SK-N-SH (cell line): Measurements from ENCODE around the gene LMO3. TPM values are rescaled to one million over a fixed set of nuclear protein-coding genes. Genes with fewer than 3 reads are reported as not detected.

Source experiments
- CTCF ChIA-PET: fragments of 300-600, 350-600 bp; formaldehyde crosslinking; extraction: SDS; loops from one replicate; lab custom pipeline; 2021; lab: Yijun Ruan, JAX
- POLR2A ChIA-PET: fragments of 350-600 bp; sonication (Branson Sonifier 250); formaldehyde crosslinking; extraction: SDS; loops from one replicate; lab custom pipeline; 2020; ENCODE audit warnings: antibody characterized with exemption, inconsistent platforms; lab: Yijun Ruan, JAX
- DNase-seq: peaks from one replicate; pipeline ENCODE4 v3.0.0; 2012
- H2AFZ ChIP-seq: fragments of 200-600 bp; sonication (generic); 2 replicates; pipeline ENCODE4 v1.8.1; 2016; ENCODE audit warnings: antibody characterized with exemption, mild to moderate bottlenecking, low read depth
- H3F3A ChIP-seq: fragments of 200-600 bp; sonication (generic); replicated peaks from 2 replicates; pipeline ENCODE3; 2016; ENCODE audit warnings: antibody characterized with exemption, mild to moderate bottlenecking; ENCODE audit not compliant: insufficient read depth
- H3K27ac ChIP-seq, 2 experiments: fragments of 200-500 bp in 1 of 2; fragments of 200-600 bp in 1 of 2; sonication (Bioruptor generic) in 1 of 2; sonication (generic), shearing (Covaris generic) in 1 of 2; 2 replicates each; pipeline versions ENCODE4 v1.5.1 to v1.6.1; 2014 to 2016; ENCODE audit warnings: low read depth in 2 of 2, inconsistent platforms in 1 of 2, low read length in 1 of 2, mild to moderate bottlenecking in 1 of 2, mixed read lengths in 1 of 2
- H3K27me3 ChIP-seq: fragments of 200-600 bp; sonication (generic), shearing (Covaris generic); 2 replicates; pipeline ENCODE4 v1.6.1; 2016; ENCODE audit warnings: mixed run types; ENCODE audit not compliant: insufficient read depth
- H3K36me3 ChIP-seq, 2 experiments: fragments of 200-500 bp in 1 of 2; fragments of 200-600 bp in 1 of 2; sonication (Bioruptor generic) in 1 of 2; sonication (generic) in 1 of 2; replicated peaks in 1 of 2; 2 replicates each; pipeline versions ENCODE3 to v1.5.1; 2014 to 2016; ENCODE audit warnings: low read length in 1 of 2, mild to moderate bottlenecking in 1 of 2; ENCODE audit not compliant: insufficient read depth in 2 of 2, control insufficient read depth in 1 of 2
- H3K4me1 ChIP-seq, 2 experiments: fragments of 200-500 bp in 1 of 2; fragments of 200-600 bp in 1 of 2; sonication (Bioruptor generic) in 1 of 2; sonication (generic), shearing (Covaris generic) in 1 of 2; 2 replicates each; pipeline versions ENCODE4 v1.5.1 to v1.6.1; 2014 to 2016; ENCODE audit warnings: low read depth in 1 of 2, low read length in 1 of 2, mixed run types in 1 of 2; ENCODE audit not compliant: insufficient read depth in 2 of 2, control insufficient read depth in 1 of 2
- H3K4me2 ChIP-seq: fragments of 200-600 bp; sonication (generic), shearing (Covaris generic); 2 replicates; pipeline ENCODE4 v1.6.1; 2017; ENCODE audit warnings: mixed run types
- H3K4me3 ChIP-seq, 2 experiments: fragments of 200-500 bp in 1 of 2; fragments of 200-600 bp in 1 of 2; sonication (Bioruptor generic) in 1 of 2; sonication (generic), shearing (Covaris generic) in 1 of 2; 2 replicates each; pipeline versions ENCODE4 v1.5.1 to v1.8.1; 2014 to 2016; ENCODE audit warnings: low read depth in 2 of 2, inconsistent platforms in 1 of 2, low read length in 1 of 2, mild to moderate bottlenecking in 1 of 2, mixed read lengths in 1 of 2, moderate library complexity in 1 of 2
- H3K79me2 ChIP-seq: fragments of 200-600 bp; sonication (generic); 2 replicates; pipeline ENCODE4 v1.8.1; 2017; ENCODE audit warnings: mild to moderate bottlenecking; ENCODE audit not compliant: insufficient read depth
- H3K9ac ChIP-seq: fragments of 200-600 bp; sonication (generic); 2 replicates; pipeline ENCODE4 v1.6.1; 2017; ENCODE audit warnings: mixed run types
- H3K9me2 ChIP-seq: fragments of 200-600 bp; sonication (generic); 2 replicates; pipeline ENCODE4 v1.6.1; 2017; ENCODE audit warnings: mixed run types
- H3K9me3 ChIP-seq: fragments of 200-600 bp; sonication (generic); 2 replicates; pipeline ENCODE4 v1.6.1; 2017; ENCODE audit warnings: mixed run types, mild to moderate bottlenecking, moderate library complexity
- H4K20me1 ChIP-seq: fragments of 200-600 bp; sonication (generic); 2 replicates; pipeline ENCODE4 v1.6.1; 2017; ENCODE audit warnings: mild to moderate bottlenecking, mixed run types; ENCODE audit not compliant: insufficient read depth
- CHD2 ChIP-seq: fragments of 150-350 bp; IDR thresholded peaks from 2 replicates; pipeline ENCODE4 v1.6.1; 2018; ENCODE audit warnings: low read length; ENCODE audit not compliant: partially characterized antibody
- FOXJ3 ChIP-seq: sonication (generic); formaldehyde crosslinking; IDR thresholded peaks from 2 replicates; pipeline ENCODE4 v1.5.1; 2020; ENCODE audit warnings: mild to moderate bottlenecking, missing genetic modification reagents
- FOXM1 ChIP-seq: IDR thresholded peaks from 2 replicates; pipeline ENCODE4 v1.4.0; 2012; ENCODE audit warnings: low read depth, mild to moderate bottlenecking
- GABPA ChIP-seq: IDR thresholded peaks from 2 replicates; pipeline ENCODE4 v1.4.0; 2012; ENCODE audit warnings: low read depth, mild to moderate bottlenecking
- GATA2 ChIP-seq: sonication (generic); formaldehyde crosslinking; IDR thresholded peaks from 2 replicates; pipeline ENCODE4 v1.5.0; 2020; ENCODE audit warnings: mild to moderate bottlenecking, missing genetic modification reagents
- RCOR1 ChIP-seq: fragments of 150-350 bp; IDR thresholded peaks from 2 replicates; pipeline ENCODE4 v1.6.1; 2017; ENCODE audit warnings: antibody characterized with exemption, low read length
- RFX5 ChIP-seq: IDR thresholded peaks from 2 replicates; pipeline ENCODE4 v1.6.1; 2012; ENCODE audit warnings: mild to moderate bottlenecking, improper control_type of control experiment, low read length
- SIN3A ChIP-seq: IDR thresholded peaks from 2 replicates; pipeline ENCODE4 v1.6.1; 2012; ENCODE audit warnings: low read depth, mild to moderate bottlenecking, low read length, moderate library complexity, borderline replicate concordance
- TAF1 ChIP-seq: IDR thresholded peaks from 2 replicates; pipeline ENCODE4 v1.6.1; 2012; ENCODE audit warnings: low read depth, mild to moderate bottlenecking, low read length, moderate library complexity, borderline replicate concordance
- TEAD4 ChIP-seq: IDR thresholded peaks from 2 replicates; pipeline ENCODE4 v1.4.0; 2012; ENCODE audit warnings: mild to moderate bottlenecking, borderline replicate concordance; ENCODE audit not compliant: insufficient read depth
- WGBS: methylation state at CpG from one replicate; pipeline ENCODE4 v1.1.6; 2017; ENCODE audit warnings: low lambda C conversion rate; 5-methylcytosine and 5-hydroxymethylcytosine counted together
- polyA plus RNA-seq, 3 experiments: library from polyadenylated mRNA; depleted of rRNA; stranded (reverse); fragments of >200 nt; gene quantifications; 2 replicates each; pipeline ENCODE4 v1.2.3, GENCODE V29; 2012
- TF ChIP-seq, protein P1 (sequence below): IDR thresholded peaks from 2 replicates; pipeline ENCODE4; 2012
- TF ChIP-seq, protein P2 (sequence below): fragments of 150-350 bp; IDR thresholded peaks from 2 replicates; pipeline ENCODE4 v1.6.1; 2017; ENCODE audit warnings: antibody characterized with exemption, low read length, low read depth, borderline replicate concordance

Gene LMO3
- polyA plus RNA-seq, 1 of the 3 experiments (the other 2 are of a cell fraction) = not detected

DNA sequence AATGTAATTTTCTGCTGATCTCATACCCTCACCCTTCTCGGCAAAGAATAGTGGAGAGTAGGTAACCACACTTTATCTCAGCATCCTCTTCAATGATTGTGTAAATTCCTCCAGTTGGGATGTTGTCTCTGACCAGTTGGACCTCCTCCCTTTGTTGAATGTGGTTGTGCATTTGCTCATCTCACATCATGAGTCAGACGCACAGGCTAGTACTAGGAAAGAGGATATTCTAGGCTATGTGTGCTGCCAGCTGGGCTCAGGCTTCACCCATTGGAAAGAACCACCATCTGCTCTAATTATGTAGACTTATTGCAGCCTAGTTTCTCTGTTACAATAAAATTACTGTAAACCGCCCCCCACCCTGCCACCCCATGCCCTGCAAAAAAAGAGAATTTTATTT is 90.3 kb downstream of the LMO3 start:
- Histone ChIP-seq H3K9me2 (no peaks in the 10 kb centered on the region), H3K4me2 (no peak overlapping the region), H3K4me1 (no peaks in the 10 kb centered on the region), H3K4me3 (no peak overlapping the region), H2AFZ (no peak overlapping the region), H3K9me3 (no peaks in the 10 kb centered on the region), H3K27ac (no peak overlapping the region), H3K9ac (no peak overlapping the region), H3K79me2 (no peaks in the 10 kb centered on the region), H3K27me3 (no peaks in the 10 kb centered on the region), H3F3A (no peaks in the 10 kb centered on the region), H4K20me1 (no peaks in the 10 kb centered on the region), H3K36me3 (no peaks in the 10 kb centered on the region)
- CTCF ChIA-PET = interaction anchor here (1.6 kb wide), 1 partner anchor 17 kb away, joined by 3 read pairs; no protein-coding TSS in a partner anchor
- no peak for TF ChIP-seq FOXM1
- TF ChIP-seq TAF1 = no peak
- TF ChIP-seq RFX5 = no peak
- TF ChIP-seq, protein P1, sequence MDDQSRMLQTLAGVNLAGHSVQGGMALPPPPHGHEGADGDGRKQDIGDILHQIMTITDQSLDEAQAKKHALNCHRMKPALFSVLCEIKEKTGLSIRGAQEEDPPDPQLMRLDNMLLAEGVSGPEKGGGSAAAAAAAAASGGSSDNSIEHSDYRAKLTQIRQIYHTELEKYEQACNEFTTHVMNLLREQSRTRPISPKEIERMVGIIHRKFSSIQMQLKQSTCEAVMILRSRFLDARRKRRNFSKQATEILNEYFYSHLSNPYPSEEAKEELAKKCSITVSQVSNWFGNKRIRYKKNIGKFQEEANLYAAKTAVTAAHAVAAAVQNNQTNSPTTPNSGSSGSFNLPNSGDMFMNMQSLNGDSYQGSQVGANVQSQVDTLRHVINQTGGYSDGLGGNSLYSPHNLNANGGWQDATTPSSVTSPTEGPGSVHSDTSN = no peak
- TF ChIP-seq TEAD4 = no peak
- no peak for TF ChIP-seq RCOR1
- no peak for DNase-seq
- 49% methylated on average over 2 of the region's 3 CpGs for WGBS
- POLR2A ChIA-PET = no interaction called here

DNA sequence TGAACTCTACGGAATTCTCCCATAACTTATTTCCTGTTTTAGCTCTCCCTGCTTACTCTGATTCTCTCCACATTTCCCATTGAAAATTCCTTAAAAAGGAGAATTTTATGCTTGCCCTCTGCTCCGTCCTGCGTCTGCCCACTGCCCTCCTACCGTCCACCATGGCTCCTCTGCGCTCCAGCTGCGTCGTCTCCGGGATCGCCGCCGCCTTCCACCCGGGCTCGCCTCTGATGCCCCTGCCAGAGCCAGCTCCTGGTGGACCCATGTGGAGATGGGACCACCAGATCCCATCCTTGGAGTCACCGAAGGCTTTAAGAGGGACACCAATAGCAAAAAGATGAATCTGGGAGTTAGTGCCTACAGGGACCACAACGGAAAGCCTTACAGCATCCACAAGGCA is 92.7 kb downstream of the LMO3 start:
- Histone ChIP-seq H3K9ac (no peak overlapping the region), H3K9me3 (no peaks in the 10 kb centered on the region), H3K4me3 (no peak overlapping the region), H2AFZ (no peak overlapping the region), H3K36me3 (no peaks in the 10 kb centered on the region), H3K79me2 (no peaks in the 10 kb centered on the region), H3F3A (no peaks in the 10 kb centered on the region), H3K4me2 (no peak overlapping the region), H3K27ac (no peak overlapping the region), H3K9me2 (no peaks in the 10 kb centered on the region), H3K4me1 (no peaks in the 10 kb centered on the region), H4K20me1 (no peaks in the 10 kb centered on the region), H3K27me3 (no peaks in the 10 kb centered on the region)
- ChIA-PET POLR2A (no interaction called here), CTCF (no interaction called here)
- no peak for DNase-seq
- TF ChIP-seq SIN3A = no peak
- no peak for TF ChIP-seq FOXJ3 (CRISPR knock-in tag)
- TF ChIP-seq GABPA = no peak
- TF ChIP-seq GATA2 (CRISPR knock-in tag) = no peak
- no peak for TF ChIP-seq CHD2
- TF ChIP-seq RFX5 = no peak
- TF ChIP-seq, protein P2, sequence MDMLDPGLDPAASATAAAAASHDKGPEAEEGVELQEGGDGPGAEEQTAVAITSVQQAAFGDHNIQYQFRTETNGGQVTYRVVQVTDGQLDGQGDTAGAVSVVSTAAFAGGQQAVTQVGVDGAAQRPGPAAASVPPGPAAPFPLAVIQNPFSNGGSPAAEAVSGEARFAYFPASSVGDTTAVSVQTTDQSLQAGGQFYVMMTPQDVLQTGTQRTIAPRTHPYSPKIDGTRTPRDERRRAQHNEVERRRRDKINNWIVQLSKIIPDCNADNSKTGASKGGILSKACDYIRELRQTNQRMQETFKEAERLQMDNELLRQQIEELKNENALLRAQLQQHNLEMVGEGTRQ = no peak
- WGBS = 75% methylated on average over 15 of the region's 15 CpGs
